GM19239 (cell line): Measurements from ENCODE around the gene CD8A.

Experiments
- DNase-seq: peaks from one replicate; pipeline ENCODE4 v3.0.0; 2011; ENCODE audit warnings: low spot score; ENCODE audit not compliant: insufficient read length
- FAIRE-seq: peaks from 2 replicates; lab custom pipeline; 2011; peaks lifted over from hg19 to GRCh38; lab: Jason Lieb, UNC

The CD8A gene

GRCh38 chr2:86782748-86783147 lies 8.0 kb downstream of the CD8A start:
- FAIRE-seq: no peak
- DNase-seq: no peak

- no peak for FAIRE-seq
- DNase-seq: no peak
These were observed 9.3 kb downstream of the CD8A start for GRCh38 chr2:86781363-86781762.

GRCh38 chr2:86779971-86780370 lies 10.7 kb downstream of the CD8A start:
- DNase-seq (no peak), FAIRE-seq (no peak)

GRCh38 chr2:86778957-86779356 lies 11.8 kb downstream of the CD8A start:
- no peak for FAIRE-seq

GRCh38 chr2:86776532-86776931 lies 14.2 kb downstream of the CD8A start:
- no peak for DNase-seq
- FAIRE-seq: no peak

More at GRCh38 chr2:86778957-86779356, 11.8 kb downstream of the CD8A start:
- no peak for DNase-seq

- DNase-seq (no peak), FAIRE-seq (no peak)
These were observed 15.4 kb downstream of the CD8A start for GRCh38 chr2:86775338-86775737.

- no peak for FAIRE-seq
- DNase-seq: no peak
These were observed 15.9 kb downstream of the CD8A start for GRCh38 chr2:86774862-86775261.

- no peak for FAIRE-seq
- DNase-seq: no peak
These were observed 18.1 kb downstream of the CD8A start for GRCh38 chr2:86772611-86773010.

- no peak for FAIRE-seq
- no peak for DNase-seq
These were observed 19.9 kb downstream of the CD8A start for GRCh38 chr2:86770816-86771301.

GRCh38 chr2:86769838-86770237 lies 20.9 kb downstream of the CD8A start:
- no peak for DNase-seq
- FAIRE-seq: no peak

GRCh38 chr2:86768189-86768949 lies 22.3 kb downstream of the CD8A start:
- FAIRE-seq: no peak
- DNase-seq: no peak

- DNase-seq (no peak), FAIRE-seq (no peak)
These were observed 25.4 kb downstream of the CD8A start for GRCh38 chr2:86765310-86765695.

- DNase-seq (peak; percentile 26), FAIRE-seq (peak; percentile 96)
These were observed 25.9 kb downstream of the CD8A start for GRCh38 chr2:86764661-86765309.

- DNase-seq (no peak), FAIRE-seq (no peak)
These were observed 30.3 kb downstream of the CD8A start for GRCh38 chr2:86760371-86760770.

GRCh38 chr2:86758405-86758804 lies 32.3 kb downstream of the CD8A start:
- no peak for DNase-seq
- FAIRE-seq: no peak

- FAIRE-seq (no peak), DNase-seq (no peak)
These were observed 37.1 kb downstream of the CD8A start for GRCh38 chr2:86753606-86754005.

GRCh38 chr2:86752934-86753333 lies 37.8 kb downstream of the CD8A start:
- DNase-seq (no peak), FAIRE-seq (no peak)

GRCh38 chr2:86751778-86752177 lies 38.9 kb downstream of the CD8A start:
- FAIRE-seq: no peak
- no peak for DNase-seq

- DNase-seq: no peak
- FAIRE-seq: no peak
These were observed 40.4 kb downstream of the CD8A start for GRCh38 chr2:86750240-86750839.

- FAIRE-seq: peak; percentile 8
- DNase-seq: no peak
These were observed 42.7 kb downstream of the CD8A start for GRCh38 chr2:86747711-86748639.
